ENCODE measurements around the gene FKBP2.

FKBP2 gene

GRCh38 chr11:64247729-64248531, 7.0 kb downstream of the FKBP2 start:
- peak in 1 of 58 donors; percentile 76 for DNase-seq

GRCh38 chr11:64248578-64248977, 7.7 kb downstream of the FKBP2 start:
- DNase-seq = no peak

GRCh38 chr11:64249038-64249437, 8.1 kb downstream of the FKBP2 start:
- DNase-seq = no peak

- DNase-seq = no peak
Measured at GRCh38 chr11:64249563-64250414, 8.9 kb downstream of the FKBP2 start.

GRCh38 chr11:64250415-64251015, 9.6 kb downstream of the FKBP2 start:
- no peak for DNase-seq

GRCh38 chr11:64251016-64251752, 10.3 kb downstream of the FKBP2 start, which contains the start of gene PLCB3:
PLCB3 (plus strand) TSS chr11:64251530; CDS start chr11:64251650, 120 bp downstream.
- DNase-seq = peak in 29 of 58 donors; percentile 17 to 66 (median 38)

- DNase-seq = no peak
Measured at GRCh38 chr11:64251753-64252002, 10.8 kb downstream of the FKBP2 start.

- peak in 3 of 58 donors; percentile 9 to 41 (median 21) for DNase-seq
Measured at GRCh38 chr11:64252003-64252872, 11.3 kb downstream of the FKBP2 start.

- DNase-seq = no peak
Measured at GRCh38 chr11:64253043-64253442, 12.1 kb downstream of the FKBP2 start.

- DNase-seq = peak in 41 of 58 donors; percentile 17 to 82 (median 44)
Measured at GRCh38 chr11:64253481-64253880, 12.6 kb downstream of the FKBP2 start.

GRCh38 chr11:64254326-64254725, 13.4 kb downstream of the FKBP2 start:
- no peak for DNase-seq

GRCh38 chr11:64255135-64256128, 14.5 kb downstream of the FKBP2 start:
- no peak for DNase-seq

- DNase-seq = no peak
Measured at GRCh38 chr11:64256300-64256699, 15.4 kb downstream of the FKBP2 start.

- DNase-seq = no peak
Measured at GRCh38 chr11:64258356-64258755, 17.5 kb downstream of the FKBP2 start.

- no peak for DNase-seq
Measured at GRCh38 chr11:64258946-64259532, 18.1 kb downstream of the FKBP2 start.

- no peak for DNase-seq
Measured at GRCh38 chr11:64259533-64260067, 18.7 kb downstream of the FKBP2 start.

- no peak for DNase-seq
Measured at GRCh38 chr11:64260147-64260708, 19.3 kb downstream of the FKBP2 start.

GRCh38 chr11:64261556-64262080, 20.7 kb downstream of the FKBP2 start:
- DNase-seq = no peak
